Activated T-cell treated with anti-CD3 and anti-CD28 coated beads for 1 hour (primary cell): ENCODE data around the gene SIGLEC1.

ENCODE experiments used
- DNase-seq: peaks from one replicate; pipeline ENCODE4 v3.0.0-alpha.2; 2020; ENCODE audit warnings: low read depth

SIGLEC1 gene

GRCh38 chr20:3679749-3680700, 32.4 kb downstream of the SIGLEC1 start:
- no peak for DNase-seq

- DNase-seq: no peak
Observed at GRCh38 chr20:3678856-3679720, 33.3 kb downstream of the SIGLEC1 start.

- DNase-seq: no peak
Observed at GRCh38 chr20:3678198-3678597, 34.2 kb downstream of the SIGLEC1 start.

- no peak for DNase-seq
Observed at GRCh38 chr20:3677733-3678132, 34.7 kb downstream of the SIGLEC1 start.

GRCh38 chr20:3674995-3675900, 37.2 kb downstream of the SIGLEC1 start:
- no peak for DNase-seq

- no peak for DNase-seq
Observed at GRCh38 chr20:3674447-3674846, 38.0 kb downstream of the SIGLEC1 start.

- DNase-seq: no peak
Observed at GRCh38 chr20:3673221-3674070, 39.0 kb downstream of the SIGLEC1 start.

GRCh38 chr20:3672547-3673171, 39.7 kb downstream of the SIGLEC1 start:
- DNase-seq: no peak

- no peak for DNase-seq
Observed at GRCh38 chr20:3671986-3672546, 40.3 kb downstream of the SIGLEC1 start.

GRCh38 chr20:3670945-3671344, 41.5 kb downstream of the SIGLEC1 start:
- DNase-seq: no peak

GRCh38 chr20:3670511-3670910, 41.9 kb downstream of the SIGLEC1 start:
- no peak for DNase-seq

GRCh38 chr20:3669710-3670367, 42.6 kb downstream of the SIGLEC1 start:
- no peak for DNase-seq

- no peak for DNase-seq
Observed at GRCh38 chr20:3667434-3668037, 44.9 kb downstream of the SIGLEC1 start.

GRCh38 chr20:3663858-3664257, 48.5 kb downstream of the SIGLEC1 start:
- no peak for DNase-seq

- no peak for DNase-seq
Observed at GRCh38 chr20:3663031-3663701, 49.2 kb downstream of the SIGLEC1 start, which contains the start of gene GFRA4. Gene GFRA4, minus strand, starts transcription at chr20:3663399. Its CDS starts 0 bp downstream, at chr20:3663399.
